Mammary epithelial cell (primary cell): Measurements from ENCODE around the gene DFFA.

Experiments used
- CTCF ChIP-seq, 2 donors: IDR thresholded peaks in 1 of 2; conservative IDR thresholded peaks in 1 of 2; 2 replicates each; pipeline ENCODE4 v1.5.1; 2011 to 2012; ENCODE audit warnings: inconsistent platforms in 2 of 2, low read length in 2 of 2, mild to moderate bottlenecking in 2 of 2, control low read depth in 1 of 2, low read depth in 1 of 2; ENCODE audit not compliant: insufficient read depth in 1 of 2; ENCODE audit errors: extremely low read depth in 1 of 2
- EZH2 ChIP-seq: IDR thresholded peaks from 2 replicates; pipeline ENCODE4 v1.6.1; 2012; ENCODE audit warnings: low read length, inconsistent platforms, borderline replicate concordance

DNA sequence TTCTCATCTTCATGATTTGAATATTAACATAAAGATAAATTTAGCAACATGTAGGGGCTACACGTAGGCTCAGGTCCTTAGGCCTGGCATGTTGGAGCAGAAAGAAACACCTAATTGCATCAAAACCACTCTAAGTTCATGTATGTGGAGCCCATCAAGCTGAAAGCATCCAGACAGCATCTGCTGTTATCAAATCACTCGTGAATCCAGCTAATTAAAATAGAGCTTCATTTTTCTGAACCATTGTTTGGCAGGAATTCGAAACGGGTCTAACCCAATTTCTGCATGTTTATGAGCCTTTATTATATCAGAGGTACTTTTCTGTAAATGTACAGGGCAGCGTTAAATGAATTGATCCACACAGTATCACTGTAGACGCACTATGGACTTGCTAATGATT lies 48.2 kb upstream of the DFFA start:
- no peak for TF ChIP-seq CTCF (conservative IDR thresholded peaks at IDR 0.05 in 1 of 2, IDR thresholded peaks at IDR 0.05 in 1 of 2; ENCODE audit: extremely low read depth in 1 of 2, insufficient read depth in 1 of 2, low read depth in 1 of 2, low read length in 2 of 2)
- no peak for TF ChIP-seq EZH2
